HUES6 (cell line): ENCODE measurements around the gene PLXNA4.

ENCODE experiments used
- H3K27ac ChIP-seq: 2 replicates; pipeline ENCODE4 v1.7.0; 2013; ENCODE audit warnings: low read depth, mild to moderate bottlenecking, low read length, inconsistent platforms
- H3K27me3 ChIP-seq: 2 replicates; pipeline ENCODE4 v1.6.1; 2013; ENCODE audit warnings: low read length; ENCODE audit not compliant: control insufficient read depth, insufficient read depth
- H3K36me3 ChIP-seq: 2 replicates; pipeline ENCODE4 v1.6.1; 2013; ENCODE audit warnings: low read length; ENCODE audit not compliant: control insufficient read depth, insufficient read depth
- H3K4me1 ChIP-seq: 2 replicates; pipeline ENCODE4 v1.6.1; 2013; ENCODE audit warnings: low read length; ENCODE audit not compliant: control insufficient read depth, insufficient read depth
- H3K4me3 ChIP-seq: 2 replicates; pipeline ENCODE4 v1.5.1; 2013; ENCODE audit warnings: low read depth, low read length
- H3K9ac ChIP-seq: one replicate; pipeline ENCODE4 v1.6.1; 2013; ENCODE audit warnings: mild to moderate bottlenecking, low read length
- H3K9me3 ChIP-seq: 2 replicates; pipeline ENCODE4 v1.6.1; 2013; ENCODE audit warnings: low read depth, low read length; ENCODE audit not compliant: control insufficient read depth, insufficient read depth

Gene PLXNA4

DNA sequence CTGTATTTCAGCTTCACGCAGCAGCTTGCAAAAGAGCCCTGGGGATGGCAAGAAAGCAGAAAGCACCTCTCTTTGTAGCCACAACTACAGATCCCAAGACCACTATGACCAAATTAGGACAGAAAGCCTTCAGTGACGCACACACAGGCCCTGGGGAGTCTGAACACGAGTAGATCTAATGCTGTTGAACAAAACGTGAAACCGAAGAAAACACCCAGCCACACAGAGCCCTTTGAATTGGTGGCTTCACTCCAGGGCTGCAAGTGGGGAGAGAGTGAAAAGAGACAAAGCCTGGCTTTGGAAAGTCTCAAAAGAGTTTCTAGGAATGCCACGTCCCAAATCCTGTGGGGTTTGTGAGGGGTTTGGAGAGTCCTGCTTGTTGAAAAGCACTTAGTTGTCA is 28.4 kb downstream of the PLXNA4 start:
- Histone ChIP-seq H3K27me3 (no peaks in the 10 kb centered on the region), H3K9me3 (peaks cover 18% of the 10 kb centered on the region), H3K27ac (no peak overlapping the region), H3K4me3 (no peak overlapping the region), H3K36me3 (no peaks in the 10 kb centered on the region), H3K4me1 (peaks cover 17% of the 10 kb centered on the region), H3K9ac (no peak overlapping the region)

DNA sequence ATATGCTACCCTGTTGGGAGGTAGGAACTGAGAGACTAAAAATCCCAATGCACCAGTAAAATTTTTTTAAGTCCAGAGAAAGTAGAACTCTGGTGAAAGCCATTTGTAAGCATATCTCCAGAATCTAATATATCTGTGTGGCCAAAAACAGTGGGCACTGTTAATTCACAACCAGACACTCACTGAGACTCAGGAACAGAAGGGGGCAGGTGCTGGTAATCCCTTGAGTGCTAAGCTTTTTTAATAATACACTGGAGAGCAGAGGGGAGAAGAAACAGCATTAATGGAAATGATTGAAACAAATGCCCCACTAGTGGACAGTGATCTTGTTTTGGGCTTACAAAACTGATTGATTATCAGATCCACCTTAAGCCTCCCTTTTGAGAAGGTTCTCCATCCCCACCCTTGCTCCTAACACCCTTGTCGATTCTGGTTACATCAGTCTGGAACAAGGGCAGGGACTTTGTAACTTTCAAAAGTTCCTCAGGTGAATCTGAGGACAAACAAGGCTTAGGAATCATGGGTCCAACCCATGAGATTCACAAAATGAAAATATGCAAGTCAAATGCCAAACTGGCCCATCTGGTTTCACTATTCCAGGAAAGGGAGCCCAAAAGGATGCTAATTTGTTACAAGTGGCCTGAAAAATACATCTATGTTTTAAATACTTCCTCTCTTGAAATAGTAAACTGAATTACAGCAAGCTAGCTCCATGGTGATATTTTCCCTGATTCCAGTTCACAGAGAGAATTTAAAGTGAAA is 29.7 kb downstream of the PLXNA4 start:
- H3K27ac ChIP-seq = no peak overlapping the region
- peaks cover 17% of the 10 kb centered on the region for H3K4me1 ChIP-seq
- no peaks in the 10 kb centered on the region for H3K36me3 ChIP-seq
- no peaks in the 10 kb centered on the region for H3K27me3 ChIP-seq
- no peak overlapping the region for H3K9ac ChIP-seq
- peaks cover 18% of the 10 kb centered on the region for H3K9me3 ChIP-seq
- no peak overlapping the region for H3K4me3 ChIP-seq

GRCh38 chr7:132545756-132546155 is 30.5 kb downstream of the PLXNA4 start:
- no peak overlapping the region for H3K4me3 ChIP-seq
- H3K36me3 ChIP-seq = no peaks in the 10 kb centered on the region
- H3K9ac ChIP-seq = no peak overlapping the region
- H3K4me1 ChIP-seq = peaks cover 25% of the 10 kb centered on the region
- no peak overlapping the region for H3K27ac ChIP-seq
- no peaks in the 10 kb centered on the region for H3K27me3 ChIP-seq
- peaks cover 11% of the 10 kb centered on the region for H3K9me3 ChIP-seq

GRCh38 chr7:132544999-132545398 is 31.3 kb downstream of the PLXNA4 start:
- Histone ChIP-seq H3K27me3 (no peaks in the 10 kb centered on the region), H3K27ac (no peak overlapping the region), H3K9me3 (peaks cover 5% of the 10 kb centered on the region), H3K4me1 (peaks cover 25% of the 10 kb centered on the region), H3K36me3 (no peaks in the 10 kb centered on the region), H3K4me3 (no peak overlapping the region), H3K9ac (no peak overlapping the region)

DNA sequence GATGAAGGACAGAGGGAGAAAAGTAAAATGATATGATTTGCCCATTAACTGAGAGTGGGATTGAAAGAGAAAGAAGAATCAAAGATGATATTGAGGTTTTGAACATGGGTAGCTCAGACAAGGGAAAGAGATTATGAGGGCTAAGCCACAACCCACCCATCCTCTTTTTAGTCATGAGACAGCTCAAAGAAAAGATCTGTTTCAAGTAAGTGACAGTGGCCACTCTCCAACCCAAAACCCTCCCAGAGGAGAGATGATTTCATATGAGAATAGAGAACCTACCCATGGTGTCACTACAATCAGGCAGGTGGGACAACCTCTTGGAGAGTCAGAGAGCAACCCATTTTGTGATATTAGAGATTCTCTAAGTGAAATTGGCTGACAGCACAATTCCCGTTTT is 32.2 kb downstream of the PLXNA4 start:
- Histone ChIP-seq H3K4me1 (peaks cover 25% of the 10 kb centered on the region), H3K27me3 (no peaks in the 10 kb centered on the region), H3K36me3 (no peaks in the 10 kb centered on the region), H3K9ac (no peak overlapping the region), H3K27ac (no peak overlapping the region), H3K9me3 (peaks cover 3% of the 10 kb centered on the region; the same call in 1 of the 2 replicates), H3K4me3 (no peak overlapping the region)

- Histone ChIP-seq H3K36me3 (no peaks in the 10 kb centered on the region), H3K27me3 (no peaks in the 10 kb centered on the region), H3K4me1 (peaks cover 26% of the 10 kb centered on the region), H3K4me3 (no peak overlapping the region), H3K27ac (no peak overlapping the region), H3K9ac (no peak overlapping the region), H3K9me3 (peaks cover 3% of the 10 kb centered on the region; the same call in 1 of the 2 replicates)
Observed at GRCh38 chr7:132542895-132543294, 33.4 kb downstream of the PLXNA4 start.

DNA sequence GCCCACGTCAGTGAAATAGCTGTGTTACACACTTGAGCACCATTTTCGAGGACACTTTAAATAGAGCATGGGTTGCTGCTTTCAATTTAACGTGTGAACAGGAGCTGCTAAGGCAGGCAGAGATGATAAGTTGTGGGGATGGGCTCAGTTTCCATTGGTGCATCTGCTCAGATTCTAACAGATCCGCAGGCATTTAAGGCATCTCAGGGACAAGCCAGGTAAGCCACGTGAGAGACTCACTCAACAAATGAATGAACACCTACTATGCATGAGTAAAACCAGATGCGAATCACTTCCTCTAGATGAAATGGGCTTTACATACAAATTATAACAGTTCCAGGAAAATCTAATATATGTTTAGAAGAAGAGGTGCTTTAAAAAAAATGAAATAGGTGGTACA is 34.6 kb downstream of the PLXNA4 start:
- Histone ChIP-seq H3K4me1 (peaks cover 32% of the 10 kb centered on the region), H3K4me3 (no peak overlapping the region), H3K27me3 (peaks cover 5% of the 10 kb centered on the region; the same call in 1 of the 2 replicates), H3K27ac (no peak overlapping the region), H3K9ac (no peak overlapping the region), H3K9me3 (peaks cover 3% of the 10 kb centered on the region; the same call in 1 of the 2 replicates), H3K36me3 (no peaks in the 10 kb centered on the region)

DNA sequence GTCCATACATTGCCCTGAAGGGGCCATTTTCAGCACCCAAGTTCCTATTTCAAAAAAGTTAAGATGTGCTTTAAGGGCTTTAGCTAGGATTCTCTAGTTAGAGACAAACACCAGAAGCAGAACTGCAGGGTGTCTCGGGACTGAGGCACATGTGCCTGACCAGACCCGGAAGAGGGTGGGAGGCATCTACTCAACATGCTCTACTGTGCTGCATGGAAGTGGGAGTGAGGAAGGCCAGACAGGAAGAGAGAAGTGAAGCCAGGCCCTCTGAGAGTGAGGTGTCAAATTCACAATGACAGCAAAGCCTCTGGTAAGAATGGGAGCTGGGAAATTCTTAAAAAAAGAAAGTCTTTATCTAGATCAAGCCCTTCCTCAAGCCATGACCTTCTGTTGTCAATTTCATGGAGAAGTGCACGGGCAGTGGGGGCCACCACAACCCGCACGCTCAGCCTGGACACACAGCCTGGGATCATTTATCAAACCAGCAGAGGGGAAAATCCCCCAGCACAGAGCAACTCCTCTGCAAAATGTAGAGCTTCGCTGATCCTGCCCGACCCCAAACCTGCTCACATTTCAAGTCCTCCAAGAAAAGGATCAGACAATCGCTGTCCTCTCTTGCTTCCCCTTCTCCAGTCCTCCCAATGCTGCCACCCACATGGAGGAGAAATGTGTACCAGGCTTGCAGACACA is 38.7 kb downstream of the PLXNA4 start:
- no peaks in the 10 kb centered on the region for H3K9me3 ChIP-seq
- H3K27ac ChIP-seq = no peak overlapping the region
- peaks cover 5% of the 10 kb centered on the region; the same call in 1 of the 2 replicates for H3K27me3 ChIP-seq
- no peak overlapping the region for H3K9ac ChIP-seq
- no peak overlapping the region for H3K4me3 ChIP-seq
- peaks cover 20% of the 10 kb centered on the region for H3K4me1 ChIP-seq
- H3K36me3 ChIP-seq = no peaks in the 10 kb centered on the region

GRCh38 chr7:132536654-132537395 is 39.4 kb downstream of the PLXNA4 start:
- H3K27me3 ChIP-seq = peaks cover 5% of the 10 kb centered on the region; the same call in 1 of the 2 replicates
- H3K9ac ChIP-seq = no peak overlapping the region
- H3K36me3 ChIP-seq = no peaks in the 10 kb centered on the region
- no peak overlapping the region for H3K4me3 ChIP-seq
- H3K4me1 ChIP-seq = peaks cover 18% of the 10 kb centered on the region
- no peak overlapping the region for H3K27ac ChIP-seq
- no peaks in the 10 kb centered on the region for H3K9me3 ChIP-seq

DNA sequence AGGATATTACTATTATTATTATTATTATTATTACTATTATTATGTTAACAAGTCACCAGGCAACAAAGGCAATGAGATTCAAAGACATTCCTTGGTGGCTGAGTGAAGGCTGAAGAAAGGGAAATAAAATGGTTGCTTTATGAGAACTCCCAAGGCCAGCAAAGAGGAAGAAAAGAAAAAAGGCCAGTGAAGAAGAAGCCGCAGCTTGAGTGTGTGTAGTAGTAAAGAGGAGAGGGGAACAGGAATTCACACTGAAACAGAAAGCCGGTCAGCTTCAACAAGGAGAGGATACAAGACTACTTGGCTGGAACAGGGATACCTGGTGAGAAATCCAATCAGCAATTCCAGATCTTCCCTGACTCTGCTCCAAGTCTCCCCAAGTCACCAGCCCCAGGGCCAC is 42.4 kb downstream of the PLXNA4 start:
- H3K4me3 ChIP-seq = no peak overlapping the region
- peaks cover 5% of the 10 kb centered on the region; the same call in 1 of the 2 replicates for H3K27me3 ChIP-seq
- H3K9me3 ChIP-seq = no peaks in the 10 kb centered on the region
- H3K36me3 ChIP-seq = no peaks in the 10 kb centered on the region
- peaks cover 7% of the 10 kb centered on the region; the same call in 1 of the 2 replicates for H3K4me1 ChIP-seq
- H3K9ac ChIP-seq = no peak overlapping the region
- no peak overlapping the region for H3K27ac ChIP-seq

- H3K27me3 ChIP-seq = peaks cover 5% of the 10 kb centered on the region
- H3K27ac ChIP-seq = no peak overlapping the region
- H3K4me3 ChIP-seq = no peak overlapping the region
- H3K36me3 ChIP-seq = no peaks in the 10 kb centered on the region
- no peaks in the 10 kb centered on the region; the same call in 1 of the 2 replicates for H3K4me1 ChIP-seq
- H3K9ac ChIP-seq = no peak overlapping the region
- H3K9me3 ChIP-seq = no peaks in the 10 kb centered on the region
Observed at GRCh38 chr7:132532281-132532680, 44.0 kb downstream of the PLXNA4 start.
